Middle frontal gyrus (tissue), 1 donor: Measurements from ENCODE around the gene ACSF2.

Experiments
- DNase-seq: peaks from one replicate; pipeline ENCODE4 v3.0.0-alpha.2; 2015; ENCODE audit warnings: low spot score; ENCODE audit errors: extremely low spot score

ACSF2 gene

GRCh38 chr17:50439008-50439407, 13.0 kb downstream of the ACSF2 start:
- DNase-seq: no peak

- DNase-seq: no peak
Observed at GRCh38 chr17:50440172-50440837, 14.3 kb downstream of the ACSF2 start.

DNA sequence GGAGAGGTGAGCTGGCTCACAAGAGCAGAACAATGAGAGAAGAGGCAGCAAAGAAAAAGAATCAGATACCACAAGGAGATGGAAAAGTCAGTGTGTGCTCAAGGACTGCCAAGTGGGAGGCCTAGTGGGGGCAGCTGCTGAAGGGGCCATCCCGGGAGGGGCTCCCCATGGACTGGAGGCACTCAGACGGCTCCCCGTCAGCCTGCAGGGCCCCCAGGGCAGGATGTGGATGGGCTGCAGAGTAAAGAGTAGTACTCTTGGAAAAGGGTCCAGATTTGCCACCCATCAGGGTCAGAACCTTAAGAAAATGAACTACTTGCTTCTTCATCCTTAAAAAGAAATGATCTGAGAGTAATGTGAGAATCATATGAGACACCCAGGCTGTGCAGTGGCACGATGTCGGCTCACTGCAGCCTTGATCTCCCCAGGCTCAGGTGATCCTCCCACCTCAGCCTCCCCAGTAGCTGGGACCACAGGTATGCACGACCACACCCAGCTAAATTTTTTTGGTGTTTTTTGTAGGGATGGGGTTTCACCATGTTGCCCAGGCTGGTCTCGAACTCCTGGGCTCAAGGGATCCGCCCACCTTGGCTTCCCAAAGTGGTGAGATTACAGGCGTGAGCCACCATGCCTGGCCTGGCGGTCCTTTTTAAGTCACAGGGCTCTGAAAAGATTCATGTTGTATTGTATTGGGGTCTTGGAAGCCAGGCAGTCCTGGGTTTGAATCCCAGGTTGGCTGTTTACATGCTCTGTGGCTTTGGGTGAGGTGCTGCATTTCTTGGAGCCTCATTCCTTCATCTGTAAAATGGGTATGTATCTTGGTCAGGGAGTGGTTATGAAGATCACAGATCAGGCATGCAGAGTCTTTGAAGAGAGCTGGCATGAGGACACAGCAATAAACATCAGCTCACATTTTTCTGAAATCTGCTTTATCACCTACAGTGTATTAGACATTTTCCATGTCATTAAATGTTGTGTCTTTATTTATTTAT, 15.1 kb downstream of the ACSF2 start:
- DNase-seq: no peak

DNA sequence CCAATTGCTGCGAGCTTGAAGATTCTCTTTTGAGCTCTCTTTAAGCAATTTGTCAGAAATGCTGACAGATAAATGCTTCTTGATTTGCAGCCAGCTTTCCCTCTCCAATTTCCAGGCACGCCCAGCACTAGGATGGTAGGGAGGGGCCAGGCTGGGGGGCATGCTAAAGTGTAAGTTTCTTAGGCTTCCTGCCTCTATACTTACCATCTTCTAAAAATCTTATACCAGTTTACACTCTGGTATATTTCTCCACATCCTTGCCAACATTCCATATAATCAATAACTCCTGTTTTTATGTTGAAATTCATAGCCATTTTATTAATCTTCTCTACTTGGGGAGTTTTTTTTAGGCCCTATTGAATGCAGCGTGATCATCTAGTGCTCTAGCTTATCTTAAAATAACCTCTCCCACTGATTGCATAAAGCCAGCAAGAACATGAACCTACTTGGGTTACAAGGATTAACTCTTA, 17.5 kb downstream of the ACSF2 start:
- DNase-seq: no peak

GRCh38 chr17:50444841-50445715, 19.1 kb downstream of the ACSF2 start:
- DNase-seq: no peak

DNA sequence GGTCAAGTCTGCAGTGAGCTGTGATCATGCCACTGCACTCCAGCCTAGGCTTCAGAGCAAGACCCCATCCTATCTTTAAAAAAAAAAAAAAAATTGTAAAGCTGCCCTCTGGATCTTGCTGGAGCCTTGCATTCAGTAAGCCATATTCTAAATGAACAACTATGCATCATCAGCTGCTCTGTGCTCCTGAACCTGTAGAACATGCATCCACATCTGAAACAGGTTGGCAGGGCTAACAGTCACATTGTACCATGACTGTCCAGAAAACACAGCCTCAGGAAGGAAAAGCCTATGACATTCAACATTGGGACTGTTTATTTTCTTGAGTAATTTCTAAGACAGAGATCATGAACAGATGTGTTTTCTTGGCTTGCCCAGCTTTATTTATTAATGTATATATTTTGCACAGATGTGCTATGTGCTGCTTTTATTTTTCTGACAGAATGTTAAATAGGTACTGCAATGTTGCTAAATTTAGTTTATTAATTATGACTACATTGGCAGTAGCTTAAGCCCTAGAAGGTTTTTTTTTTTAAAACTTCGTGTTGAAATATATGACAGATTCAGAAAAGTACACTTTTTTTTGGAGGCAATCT, 19.8 kb downstream of the ACSF2 start:
- no peak for DNase-seq

DNA sequence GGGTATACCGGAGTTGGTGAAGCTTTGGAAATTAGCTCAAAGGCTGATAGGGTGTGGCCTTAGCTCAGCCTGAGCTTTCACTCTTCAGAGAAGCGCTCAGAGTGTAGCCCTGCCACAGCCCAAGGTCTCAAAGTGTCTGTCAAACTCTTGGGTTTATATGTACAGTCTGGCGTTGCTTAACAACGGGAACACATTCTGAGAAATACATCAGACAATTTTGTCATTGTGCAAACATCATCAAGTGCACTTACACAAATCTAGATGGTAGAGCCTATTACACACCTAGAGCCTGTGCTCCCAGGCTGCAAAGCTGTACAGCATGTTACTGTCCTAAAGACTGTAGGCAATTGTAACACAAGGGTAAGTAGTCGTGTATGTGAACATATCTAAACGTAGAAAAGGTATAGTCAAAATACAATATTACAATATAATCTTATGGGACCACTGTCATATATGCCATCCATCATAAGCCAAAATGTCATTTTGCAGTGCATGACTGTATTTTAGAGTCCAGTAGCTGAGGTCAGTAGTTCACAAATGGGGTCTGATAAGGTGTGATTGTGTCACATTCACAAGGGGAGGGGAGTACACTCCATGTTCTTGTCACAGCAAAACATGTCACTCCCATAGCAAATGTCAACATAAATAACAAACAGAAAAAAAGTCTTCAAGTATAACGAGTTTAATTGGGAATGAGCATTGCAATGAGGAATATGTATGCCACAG, 22.0 kb downstream of the ACSF2 start:
- no peak for DNase-seq

DNA sequence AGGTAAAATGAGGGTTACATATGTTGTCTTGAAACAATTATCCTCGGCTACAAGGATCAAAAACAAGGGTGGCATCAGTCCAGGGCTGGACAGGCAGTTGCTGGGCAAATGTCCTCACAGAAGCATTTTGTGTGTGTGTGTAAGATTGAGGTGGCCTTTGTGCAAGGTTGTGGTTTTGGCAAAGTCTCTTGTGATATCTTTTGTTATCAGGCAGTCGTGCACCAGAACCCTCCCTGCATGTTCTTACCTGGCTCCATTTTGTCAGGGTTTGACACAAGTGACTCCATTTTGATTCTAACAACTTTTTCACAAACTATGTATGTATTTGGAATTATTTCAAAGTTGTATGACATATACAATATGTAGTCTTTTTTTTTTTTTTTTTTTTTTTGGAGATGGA, 22.6 kb downstream of the ACSF2 start:
- no peak for DNase-seq

DNA sequence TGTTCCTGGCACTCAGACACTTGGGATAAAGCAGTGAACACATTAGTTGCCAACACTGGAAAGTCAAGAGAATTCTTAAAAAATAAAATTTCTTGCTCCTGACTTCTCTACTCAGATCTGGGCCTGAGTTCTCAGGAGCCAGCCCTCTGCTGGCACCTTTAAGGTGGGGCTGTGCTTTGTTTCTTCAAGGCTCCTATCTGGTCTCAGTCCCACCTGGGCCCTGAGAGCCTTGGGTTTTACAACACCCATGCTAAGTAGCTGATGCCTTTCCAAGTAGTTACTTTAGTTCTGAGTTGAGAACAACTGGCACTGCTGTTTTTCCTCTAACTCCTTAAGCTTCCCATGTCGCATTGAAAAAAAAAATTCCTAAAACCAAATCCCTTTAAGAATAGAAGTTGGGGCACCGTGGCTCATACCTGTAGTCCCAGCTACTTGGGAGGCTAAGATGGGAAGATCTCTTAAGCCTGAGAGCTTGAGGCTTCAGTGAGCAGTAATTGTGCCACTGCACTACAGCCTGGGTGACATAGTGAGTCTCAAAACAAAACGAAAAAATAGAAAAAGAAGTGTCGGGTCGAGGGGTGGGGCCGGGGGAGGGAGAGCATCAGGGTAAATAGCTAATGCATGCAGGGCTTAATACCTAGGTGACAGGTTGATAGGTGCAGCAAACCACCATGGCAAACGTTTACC, 26.1 kb downstream of the ACSF2 start:
- DNase-seq: no peak

DNA sequence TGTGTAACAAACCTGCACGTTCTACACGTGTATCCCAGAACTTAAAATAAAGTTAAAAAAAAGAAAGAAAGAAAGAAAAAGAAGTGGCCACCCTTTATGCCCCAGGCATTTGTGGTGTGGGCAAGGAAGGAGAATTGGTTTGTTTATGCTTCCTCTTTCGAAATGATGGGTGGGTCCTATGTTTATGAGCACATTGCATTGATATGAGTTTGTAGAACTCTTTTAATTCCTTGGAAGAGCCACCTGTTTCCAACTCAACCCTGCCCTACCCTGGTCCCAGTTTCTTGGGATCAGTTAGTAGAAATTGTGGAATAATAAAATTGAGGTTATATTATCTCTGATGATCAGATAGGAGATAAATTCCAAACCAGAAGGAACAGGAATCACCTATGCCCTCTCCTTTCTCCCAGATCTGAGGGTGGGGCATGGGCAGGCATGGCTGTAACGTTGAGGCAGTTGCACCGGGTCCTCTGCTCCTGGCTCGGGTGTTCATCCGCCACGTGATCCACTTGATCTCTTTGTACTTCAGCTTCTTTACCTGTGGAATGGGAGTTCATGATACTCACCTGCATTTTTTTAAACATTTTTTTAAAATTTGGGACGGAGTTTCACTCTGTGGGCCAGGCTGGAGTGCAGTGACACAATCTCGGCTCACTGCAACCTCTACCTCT, 26.7 kb downstream of the ACSF2 start:
- no peak for DNase-seq

DNA sequence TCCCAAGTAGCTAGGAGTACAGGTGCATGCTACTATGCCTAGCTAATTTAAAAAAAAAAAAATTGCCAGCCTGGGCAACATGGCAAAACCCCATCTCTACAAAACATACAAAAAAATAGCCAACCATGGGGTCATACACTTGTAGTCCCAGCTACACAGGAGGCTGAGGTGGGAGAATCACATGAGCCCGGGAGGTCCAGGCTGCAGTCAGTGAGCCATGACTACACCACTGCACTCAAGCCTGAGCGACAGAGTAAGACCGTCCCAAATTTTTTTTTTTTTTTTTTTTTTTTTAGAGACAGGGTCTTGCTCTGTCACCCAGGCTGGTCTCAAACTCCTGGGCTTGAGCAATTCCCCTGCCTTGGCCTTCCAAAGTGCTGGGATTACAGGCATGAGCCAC, 27.9 kb downstream of the ACSF2 start:
- no peak for DNase-seq

GRCh38 chr17:50457621-50458020, 31.6 kb downstream of the ACSF2 start:
- DNase-seq: no peak

GRCh38 chr17:50458270-50458669, 32.3 kb downstream of the ACSF2 start:
- no peak for DNase-seq

GRCh38 chr17:50458701-50459676, 33.0 kb downstream of the ACSF2 start:
- DNase-seq: no peak

GRCh38 chr17:50459756-50460155, 33.7 kb downstream of the ACSF2 start:
- DNase-seq: no peak

DNA sequence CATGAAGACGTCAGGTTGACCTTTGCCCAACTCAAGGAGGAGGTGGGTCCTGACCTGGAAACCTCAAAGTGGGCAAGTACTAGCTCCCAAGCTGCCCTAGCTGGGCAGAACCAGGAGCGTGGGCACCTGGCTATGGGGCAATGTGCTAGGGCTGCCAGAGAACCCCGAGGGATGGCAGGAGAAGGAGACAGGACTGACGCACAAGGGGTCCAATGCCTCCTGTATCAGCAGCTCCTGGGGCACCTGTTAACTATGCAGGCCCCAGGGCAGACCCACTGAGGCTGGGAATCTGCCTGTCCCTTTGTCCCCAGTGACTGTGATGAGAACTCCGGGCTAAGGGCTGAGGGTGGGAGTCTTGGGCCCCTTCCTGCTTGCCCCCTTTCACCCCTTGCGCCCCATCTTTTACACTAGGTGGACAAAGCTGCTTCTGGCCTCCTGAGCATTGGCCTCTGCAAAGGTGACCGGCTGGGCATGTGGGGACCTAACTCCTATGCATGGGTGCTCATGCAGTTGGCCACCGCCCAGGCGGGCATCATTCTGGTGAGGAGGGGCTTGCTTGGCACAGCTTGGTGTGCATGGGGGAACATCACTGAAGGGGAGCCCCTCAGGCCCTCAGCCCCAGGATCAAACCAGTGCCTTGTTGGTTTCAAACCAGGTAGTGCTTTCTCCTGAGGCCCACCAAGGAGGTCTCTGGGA, 35.0 kb downstream of the ACSF2 start:
- no peak for DNase-seq

GRCh38 chr17:50461550-50462132, 35.6 kb downstream of the ACSF2 start:
- no peak for DNase-seq
